Peyer's patch (tissue), 4 donors: ENCODE measurements around the gene SF3A2. TPM values are rescaled to one million over a fixed set of nuclear protein-coding genes. Genes with fewer than 3 reads are reported as not detected.

Experiments
- DNase-seq, 3 donors: peaks; one replicate each; pipeline ENCODE4 v3.0.0-alpha.2; 2017 to 2019
- H3K27ac ChIP-seq, 4 donors: fragments of 200-600 bp; sonication (generic); one replicate each; pipeline ENCODE4 v1.5.1; 2016 to 2019
- H3K27me3 ChIP-seq, 2 donors: fragments of 200-600 bp; sonication (generic); one replicate each; pipeline ENCODE4 v1.5.1; 2019
- H3K36me3 ChIP-seq, 3 donors: fragments of 200-600 bp; sonication (generic); one replicate each; pipeline ENCODE4 v1.5.1; 2016 to 2019
- H3K4me1 ChIP-seq, 4 donors: fragments of 200-600 bp; sonication (generic); one replicate each; pipeline ENCODE4 v1.5.1; 2016 to 2019
- H3K4me3 ChIP-seq, 4 donors: fragments of 200-600 bp; sonication (generic); 1 replicate in 3 of 4; 2 replicates in 1 of 4; pipeline ENCODE4 v1.5.1; 2016 to 2019; ENCODE audit warnings: mild to moderate bottlenecking in 1 of 4
- H3K9me3 ChIP-seq, 4 donors: fragments of 200-600 bp; sonication (generic); one replicate each; pipeline ENCODE4 v1.5.1; 2016 to 2019; ENCODE audit warnings: mild to moderate bottlenecking in 1 of 4
- POLR2A ChIP-seq, 2 donors: fragments of 450-650 bp; IDR thresholded peaks; one replicate each; pipeline ENCODE4 v1.5.1; 2017; ENCODE audit warnings: antibody characterized with exemption in 2 of 2, mild to moderate bottlenecking in 2 of 2, moderate library complexity in 2 of 2
- total RNA-seq, 4 donors: library from RNA; depleted of rRNA; stranded (reverse); fragments of >200 nt; gene quantifications; one replicate each; pipeline ENCODE4 v1.1.0, GENCODE V29; 2016
- TF ChIP-seq, protein P1 (sequence below), 6 experiments: fragments of 450-650 bp in 4 of 6; fragments of 200-600 bp in 2 of 6; sonication (generic) in 1 of 6; IDR thresholded peaks; one replicate each; pipeline ENCODE4 v1.5.1; 2017 to 2019; ENCODE audit warnings: antibody characterized with exemption in 6 of 6, mild to moderate bottlenecking in 3 of 6, moderate library complexity in 1 of 6

SF3A2 gene
- total RNA-seq, 4 donors from 2014 or later = 38.7 to 133 (median 72.3) TPM

DNA sequence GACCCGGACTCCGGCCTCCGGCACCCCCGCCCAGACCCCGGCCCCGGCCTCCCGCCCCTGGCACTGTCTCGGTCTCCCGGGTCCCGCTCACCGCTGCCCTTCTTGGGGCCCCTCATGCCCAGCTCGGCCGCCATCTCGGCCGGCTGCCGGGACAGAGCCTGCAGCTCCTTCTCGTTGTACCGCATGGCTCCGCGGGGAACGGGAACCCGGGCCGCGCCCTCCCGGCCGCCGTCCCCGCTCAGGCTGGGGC is 635 bp upstream of the SF3A2 start:
- TF ChIP-seq, protein P1, sequence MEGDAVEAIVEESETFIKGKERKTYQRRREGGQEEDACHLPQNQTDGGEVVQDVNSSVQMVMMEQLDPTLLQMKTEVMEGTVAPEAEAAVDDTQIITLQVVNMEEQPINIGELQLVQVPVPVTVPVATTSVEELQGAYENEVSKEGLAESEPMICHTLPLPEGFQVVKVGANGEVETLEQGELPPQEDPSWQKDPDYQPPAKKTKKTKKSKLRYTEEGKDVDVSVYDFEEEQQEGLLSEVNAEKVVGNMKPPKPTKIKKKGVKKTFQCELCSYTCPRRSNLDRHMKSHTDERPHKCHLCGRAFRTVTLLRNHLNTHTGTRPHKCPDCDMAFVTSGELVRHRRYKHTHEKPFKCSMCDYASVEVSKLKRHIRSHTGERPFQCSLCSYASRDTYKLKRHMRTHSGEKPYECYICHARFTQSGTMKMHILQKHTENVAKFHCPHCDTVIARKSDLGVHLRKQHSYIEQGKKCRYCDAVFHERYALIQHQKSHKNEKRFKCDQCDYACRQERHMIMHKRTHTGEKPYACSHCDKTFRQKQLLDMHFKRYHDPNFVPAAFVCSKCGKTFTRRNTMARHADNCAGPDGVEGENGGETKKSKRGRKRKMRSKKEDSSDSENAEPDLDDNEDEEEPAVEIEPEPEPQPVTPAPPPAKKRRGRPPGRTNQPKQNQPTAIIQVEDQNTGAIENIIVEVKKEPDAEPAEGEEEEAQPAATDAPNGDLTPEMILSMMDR (IDR thresholded peaks at IDR 0.05) = no peak
- peak; percentile 33 to 76 for TF ChIP-seq POLR2A (IDR thresholded peaks at IDR 0.05)
- H3K36me3 ChIP-seq = peaks cover 0 to 20% (median 0%) of the 10 kb centered on the region in 3 donors

DNA sequence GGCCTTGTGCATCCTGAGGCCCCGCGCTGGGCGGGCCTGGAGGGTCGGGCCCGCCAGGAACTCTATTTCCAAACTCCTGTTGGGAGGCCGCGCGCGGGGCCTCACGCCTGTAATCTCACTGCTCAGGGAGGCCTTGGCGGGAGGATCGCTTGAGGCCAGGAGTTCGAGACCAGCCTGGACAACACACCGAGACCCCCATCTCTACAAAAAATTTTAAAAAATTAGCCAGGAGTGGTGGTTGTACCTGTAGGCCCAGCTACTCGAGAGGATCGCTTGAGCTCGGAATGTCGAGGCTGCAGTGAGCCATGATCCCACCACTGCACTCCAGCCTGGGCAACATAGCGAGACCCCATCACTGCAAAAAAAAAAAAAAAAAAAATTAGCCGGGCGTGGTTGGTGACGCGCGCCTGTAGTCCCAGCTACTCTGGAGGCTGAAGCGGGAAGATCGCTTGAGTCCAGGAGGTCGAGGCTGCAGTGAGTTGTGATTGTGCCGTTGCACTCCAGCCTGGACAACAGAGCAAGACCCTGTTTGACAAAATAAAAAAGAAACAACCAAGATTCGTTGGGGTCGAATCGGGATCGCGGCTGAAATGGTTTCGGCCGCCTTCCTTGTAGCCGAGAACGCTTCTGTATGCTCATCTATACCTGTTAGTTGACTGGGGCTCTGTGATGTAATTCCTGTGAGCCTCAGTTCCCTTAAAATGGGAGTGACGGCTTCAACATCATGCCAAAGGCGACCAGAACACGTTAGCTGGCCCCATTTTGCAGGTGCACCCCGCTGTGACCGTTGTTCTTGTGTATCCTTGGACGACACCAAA is 636 bp downstream of the SF3A2 start:
- no peaks in the 10 kb centered on the region for H3K9me3 ChIP-seq
- TF ChIP-seq POLR2A (IDR thresholded peaks at IDR 0.05) = no peak
- TF ChIP-seq, protein P1 (IDR thresholded peaks at IDR 0.05) = no peak

More for the DNA sequence above, 635 bp upstream of the SF3A2 start:
- Histone ChIP-seq H3K4me1 (peaks cover 12 to 63% (median 34%) of the 10 kb centered on the region in 4 donors), H3K27ac (peak overlapping the region; percentile 92 to 100 (median 97)), H3K9me3 (no peaks in the 10 kb centered on the region), H3K4me3 (peak overlapping the region; percentile 81 to 98 (median 86)), H3K27me3 (no peaks in the 10 kb centered on the region)
- no peak for DNase-seq

DNA sequence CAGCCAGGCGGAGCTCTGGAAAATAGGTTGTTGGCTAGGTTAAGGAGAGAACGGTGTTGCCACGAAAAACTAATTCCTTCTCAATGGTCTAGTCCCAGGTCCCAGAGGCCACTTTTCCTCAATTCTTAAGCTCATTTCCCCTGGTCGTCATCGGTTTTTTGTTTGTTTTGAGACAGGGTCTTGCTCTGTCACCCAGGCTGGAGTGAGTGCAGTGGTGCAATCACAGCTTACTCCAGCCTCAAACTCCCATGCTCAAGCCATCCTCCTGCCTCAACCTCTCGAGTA is 1.2 kb downstream of the SF3A2 start:
- TF ChIP-seq POLR2A (IDR thresholded peaks at IDR 0.05) = no peak
- TF ChIP-seq, protein P1 (IDR thresholded peaks at IDR 0.05) = no peak
- Histone ChIP-seq H3K4me1 (peaks cover 18 to 81% (median 45%) of the 10 kb centered on the region in 4 donors), H3K4me3 (peak overlapping the region in 3 of 4 donors; percentile 83 to 98 (median 90)), H3K36me3 (peaks cover 0 to 13% (median 0%) of the 10 kb centered on the region in 3 donors), H3K9me3 (no peaks in the 10 kb centered on the region), H3K27ac (peak overlapping the region in 2 of 4 donors; percentile 92 to 94), H3K27me3 (no peaks in the 10 kb centered on the region)
- no peak for DNase-seq

More for the DNA sequence above, 636 bp downstream of the SF3A2 start:
- no peaks in the 10 kb centered on the region for H3K27me3 ChIP-seq
- H3K4me3 ChIP-seq = peak overlapping the region; percentile 81 to 98 (median 86)
- DNase-seq = no peak
- peak overlapping the region; percentile 92 to 100 (median 97) for H3K27ac ChIP-seq
- peaks cover 13 to 76% (median 44%) of the 10 kb centered on the region in 4 donors for H3K4me1 ChIP-seq
- H3K36me3 ChIP-seq = peaks cover 0 to 19% (median 0%) of the 10 kb centered on the region in 3 donors

DNA sequence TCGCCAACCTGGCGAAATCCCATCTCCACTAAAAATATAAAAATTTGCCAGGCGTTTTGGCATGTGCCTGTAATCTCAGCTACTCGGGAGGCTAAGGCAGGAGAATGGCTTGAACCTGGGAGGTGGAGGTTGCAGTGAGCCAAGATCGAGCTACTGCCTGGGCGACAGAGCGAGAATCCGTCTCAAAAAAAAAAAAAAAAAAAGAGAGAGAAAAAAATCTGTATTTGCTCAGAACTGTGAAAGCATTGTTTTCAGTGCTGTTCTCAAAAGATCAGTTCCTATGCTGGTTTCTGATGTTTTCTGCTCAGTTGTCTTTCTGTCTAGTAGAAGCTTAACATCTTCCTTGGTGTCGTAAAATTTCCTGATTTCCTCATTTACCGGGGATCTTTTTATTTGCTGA is 2.5 kb downstream of the SF3A2 start:
- Histone ChIP-seq H3K27me3 (no peaks in the 10 kb centered on the region), H3K4me1 (peaks cover 17 to 78% (median 45%) of the 10 kb centered on the region in 4 donors), H3K27ac (peak overlapping the region in 1 of 4 donors; percentile 71), H3K4me3 (peak overlapping the region in 1 of 4 donors; percentile 4), H3K9me3 (no peaks in the 10 kb centered on the region), H3K36me3 (peaks cover 0 to 9% (median 0%) of the 10 kb centered on the region in 3 donors)
- DNase-seq = no peak
- TF ChIP-seq, protein P1 (IDR thresholded peaks at IDR 0.05) = no peak
- TF ChIP-seq POLR2A (IDR thresholded peaks at IDR 0.05) = no peak

DNA sequence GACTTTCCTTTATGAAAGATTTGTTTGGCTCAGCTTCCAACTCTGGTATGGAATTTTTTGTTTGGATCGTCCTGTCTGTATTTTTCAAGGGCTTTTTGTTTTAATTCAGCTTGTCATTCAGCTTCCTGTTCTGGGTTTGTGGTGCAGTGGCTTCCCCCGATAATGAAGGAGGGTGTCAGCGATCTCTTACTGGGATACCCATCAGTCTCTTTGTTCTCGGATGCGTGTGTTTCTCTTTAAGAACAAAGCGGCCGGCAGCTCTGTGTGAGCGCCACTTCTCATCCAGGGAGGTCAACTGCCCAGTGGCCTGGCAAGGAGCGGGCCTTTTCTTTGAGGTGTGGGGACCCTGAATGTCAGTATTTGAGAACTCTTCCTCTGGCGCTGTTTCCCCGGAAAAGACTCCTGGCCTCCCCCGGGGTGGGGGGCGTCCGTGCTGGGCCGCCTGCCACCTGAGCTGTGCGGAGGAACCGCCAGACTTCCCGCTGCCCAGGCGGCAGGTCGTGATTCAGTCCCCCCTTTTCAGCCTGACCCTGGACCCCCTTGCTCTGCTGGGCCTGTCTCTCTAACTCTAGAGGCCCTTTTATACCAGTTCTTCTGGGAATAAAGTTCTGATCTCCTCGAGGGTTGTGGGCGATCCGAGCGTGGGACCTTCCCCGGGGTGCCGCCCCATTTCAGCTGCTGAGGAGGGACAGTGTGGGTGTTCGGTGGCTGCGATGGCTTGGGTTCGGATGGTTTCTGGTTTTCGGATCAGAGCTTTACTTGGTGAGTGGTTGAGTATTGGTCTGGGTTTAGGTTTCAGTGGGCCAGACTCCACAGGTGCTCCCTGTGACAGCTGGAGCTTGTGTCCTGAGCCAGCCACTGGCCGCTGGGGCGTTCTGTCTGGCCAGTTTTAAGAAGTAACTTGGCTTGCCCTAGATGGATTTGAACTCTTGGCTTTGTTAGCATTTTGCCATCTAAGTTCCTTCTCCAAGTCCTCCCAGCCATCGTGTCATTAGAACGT is 3.4 kb downstream of the SF3A2 start:
- peak overlapping the region; percentile 20 to 41 (median 30) for H3K4me3 ChIP-seq
- no peaks in the 10 kb centered on the region for H3K9me3 ChIP-seq
- DNase-seq = peak in 2 of 3 donors; percentile 53 to 66
- peaks cover 18 to 71% (median 40%) of the 10 kb centered on the region in 4 donors for H3K4me1 ChIP-seq
- H3K27me3 ChIP-seq = no peaks in the 10 kb centered on the region
- no peak for TF ChIP-seq POLR2A (IDR thresholded peaks at IDR 0.05)
- TF ChIP-seq, protein P1 (IDR thresholded peaks at IDR 0.05) = no peak
- H3K36me3 ChIP-seq = peaks cover 0 to 18% (median 0%) of the 10 kb centered on the region in 3 donors
- H3K27ac ChIP-seq = peak overlapping the region; percentile 34 to 74 (median 72)
